ENCODE results near the gene DPF3.
"Not testable (repeated sequence)": the region's sequence is repeated elsewhere in the genome, so short reads cannot be mapped to it uniquely, and the experiment has no call there.

The DPF3 gene

GRCh38 chr14:72878746-72879145 lies 15.2 kb downstream of the DPF3 start:
- DNase-seq: no peak

- no peak for DNase-seq
Observed at GRCh38 chr14:72876710-72877063, 17.2 kb downstream of the DPF3 start.

GRCh38 chr14:72876005-72876709 lies 17.7 kb downstream of the DPF3 start:
- no peak for DNase-seq

GRCh38 chr14:72870878-72871277 lies 23.0 kb downstream of the DPF3 start:
- not testable (repeated sequence) for DNase-seq

- DNase-seq: no peak
Observed at GRCh38 chr14:72869407-72870329, 24.2 kb downstream of the DPF3 start.

- DNase-seq: no peak
Observed at GRCh38 chr14:72868500-72868899, 25.4 kb downstream of the DPF3 start.

GRCh38 chr14:72864712-72865365 lies 29.1 kb downstream of the DPF3 start:
- DNase-seq: no peak

GRCh38 chr14:72863216-72864006 lies 30.5 kb downstream of the DPF3 start:
- no peak for DNase-seq

- DNase-seq: no peak
Observed at GRCh38 chr14:72856530-72857266, 37.2 kb downstream of the DPF3 start.

GRCh38 chr14:72855913-72856312 lies 38.0 kb downstream of the DPF3 start:
- no peak for DNase-seq

GRCh38 chr14:72852194-72852593 lies 41.7 kb downstream of the DPF3 start:
- DNase-seq: no peak

- no peak for DNase-seq
Observed at GRCh38 chr14:72851635-72852034, 42.3 kb downstream of the DPF3 start.

GRCh38 chr14:72850360-72850759 lies 43.5 kb downstream of the DPF3 start:
- DNase-seq: no peak

- DNase-seq: no peak
Observed at GRCh38 chr14:72849222-72849621, 44.7 kb downstream of the DPF3 start.

GRCh38 chr14:72847721-72848120 lies 46.2 kb downstream of the DPF3 start:
- DNase-seq: no peak

GRCh38 chr14:72845683-72846082 lies 48.2 kb downstream of the DPF3 start:
- DNase-seq: no peak

- DNase-seq: no peak
Observed at GRCh38 chr14:72845196-72845595, 48.7 kb downstream of the DPF3 start.

- no peak for DNase-seq
Observed at GRCh38 chr14:72844524-72844923, 49.4 kb downstream of the DPF3 start.

GRCh38 chr14:72839753-72840607 lies 53.9 kb downstream of the DPF3 start:
- no peak for DNase-seq

GRCh38 chr14:72839351-72839750 lies 54.5 kb downstream of the DPF3 start:
- DNase-seq: no peak

- DNase-seq: no peak
Observed at GRCh38 chr14:72836085-72836484, 57.8 kb downstream of the DPF3 start.

All from activated CD4-positive, CD25-positive, alpha-beta regulatory T cell (primary cell).